ENCODE results near the gene RTL10. TPM values are rescaled to one million over a fixed set of nuclear protein-coding genes. Genes with fewer than 3 reads are reported as not detected.

Gene RTL10
- total RNA-seq, 1 experiment from 2014 or later, result 24.4 TPM

DNA sequence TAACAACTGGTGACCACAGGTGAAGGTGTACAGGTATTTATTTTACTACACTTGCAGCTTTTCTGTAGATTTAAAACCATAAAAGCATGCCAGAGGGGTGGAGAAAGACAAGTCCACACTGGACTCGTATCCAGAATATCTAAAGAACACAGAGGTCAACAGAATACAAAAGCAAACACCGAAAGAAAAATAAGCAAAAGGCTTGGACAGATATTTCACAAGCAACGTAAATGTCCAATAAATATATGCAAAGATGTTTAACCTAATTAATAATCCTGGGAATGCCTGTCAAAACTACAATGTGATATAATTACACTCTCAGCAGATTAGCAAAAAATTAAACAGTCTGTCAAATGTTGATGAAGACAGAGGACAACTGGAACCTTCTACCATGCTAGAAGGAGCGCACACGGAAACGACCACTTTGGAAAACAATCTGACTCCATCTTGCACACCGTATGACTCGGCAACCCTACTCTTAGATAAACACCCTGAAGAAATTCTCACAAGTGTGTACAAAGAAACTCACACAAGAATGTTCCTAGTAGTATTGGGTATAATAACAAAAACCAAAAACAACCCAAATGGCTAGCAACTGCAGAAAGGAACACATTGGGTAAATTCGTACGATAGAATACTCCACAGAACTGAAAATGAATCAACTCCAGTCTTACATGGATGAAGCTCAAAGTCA is 27.2 kb downstream of the RTL10 start:
- H2BK12ac ChIP-seq (ENCODE audit: insufficient read length, low read depth, low read length), result no peak overlapping the region
- H4K91ac ChIP-seq (ENCODE audit: insufficient read length, low read depth, low read length), result no peak overlapping the region
- H2BK120ac ChIP-seq (ENCODE audit: low read depth, low read length, poor library complexity, severe bottlenecking), result no peak overlapping the region
- H3K4ac ChIP-seq (ENCODE audit: low read depth, low read length), result no peak overlapping the region
- no peak overlapping the region for H3K23ac ChIP-seq (ENCODE audit: insufficient read length, low read depth, low read length)
- TF ChIP-seq, protein P1, sequence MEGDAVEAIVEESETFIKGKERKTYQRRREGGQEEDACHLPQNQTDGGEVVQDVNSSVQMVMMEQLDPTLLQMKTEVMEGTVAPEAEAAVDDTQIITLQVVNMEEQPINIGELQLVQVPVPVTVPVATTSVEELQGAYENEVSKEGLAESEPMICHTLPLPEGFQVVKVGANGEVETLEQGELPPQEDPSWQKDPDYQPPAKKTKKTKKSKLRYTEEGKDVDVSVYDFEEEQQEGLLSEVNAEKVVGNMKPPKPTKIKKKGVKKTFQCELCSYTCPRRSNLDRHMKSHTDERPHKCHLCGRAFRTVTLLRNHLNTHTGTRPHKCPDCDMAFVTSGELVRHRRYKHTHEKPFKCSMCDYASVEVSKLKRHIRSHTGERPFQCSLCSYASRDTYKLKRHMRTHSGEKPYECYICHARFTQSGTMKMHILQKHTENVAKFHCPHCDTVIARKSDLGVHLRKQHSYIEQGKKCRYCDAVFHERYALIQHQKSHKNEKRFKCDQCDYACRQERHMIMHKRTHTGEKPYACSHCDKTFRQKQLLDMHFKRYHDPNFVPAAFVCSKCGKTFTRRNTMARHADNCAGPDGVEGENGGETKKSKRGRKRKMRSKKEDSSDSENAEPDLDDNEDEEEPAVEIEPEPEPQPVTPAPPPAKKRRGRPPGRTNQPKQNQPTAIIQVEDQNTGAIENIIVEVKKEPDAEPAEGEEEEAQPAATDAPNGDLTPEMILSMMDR (conservative IDR thresholded peaks at IDR 0.05), result no peak
- Mint-ChIP-seq H3K4me1 (peaks cover 0 to 5% of the 10 kb centered on the region in 2 experiments; a peak in 2 of 4 replicates), H3K27ac (no peak overlapping the region), H3K9me3 (peaks cover 0 to 3% of the 10 kb centered on the region in 2 experiments; a peak in 3 of 5 replicates), H3K36me3 (ENCODE audit: insufficient read depth in 1 of 3, low read depth in 3 of 3) (peaks cover 0 to 6% (median 5%) of the 10 kb centered on the region in 3 experiments; a peak in 4 of 7 replicates), H3K4me3 (no peak overlapping the region), H3K27me3 (ENCODE audit: low read depth) (no peaks in the 10 kb centered on the region; the same call in 1 of the 2 replicates)
- no peak overlapping the region for H3K4me2 ChIP-seq (ENCODE audit: insufficient read depth, insufficient read length, low read length)
- no peak overlapping the region for H4K8ac ChIP-seq (replicated peaks; ENCODE audit: insufficient read length, low read depth, low read length)
- no peak overlapping the region for H2BK20ac ChIP-seq (ENCODE audit: low read depth, low read length, poor library complexity, severe bottlenecking)
- no peak overlapping the region for H4K5ac ChIP-seq (ENCODE audit: insufficient read length, low read depth, low read length)
- no peak for DNase-seq
- H2BK15ac ChIP-seq (ENCODE audit: low read depth, low read length), result no peak overlapping the region
- H3K56ac ChIP-seq (ENCODE audit: insufficient read length, low read depth, low read length), result no peak overlapping the region
- H3K27me3 ChIP-seq (ENCODE audit: insufficient read depth, low read length), result no peaks in the 10 kb centered on the region
- no peaks in the 10 kb centered on the region for H3K79me2 ChIP-seq (ENCODE audit: insufficient read depth, low read length)
- no peak overlapping the region for H2BK5ac ChIP-seq (ENCODE audit: insufficient read length, low read length)
- H3K4me1 ChIP-seq (ENCODE audit: insufficient read depth, low read length), result no peaks in the 10 kb centered on the region
- WGBS (ENCODE audit: extremely low coverage, insufficient read length, low lambda C conversion rate), result no CpG with 5 or more reads among the region's 10 CpGs
- H3K18ac ChIP-seq (ENCODE audit: insufficient read length, low read depth, low read length), result no peak overlapping the region
- no peak overlapping the region for H2AK5ac ChIP-seq (ENCODE audit: insufficient read length, low read length)
- no peaks in the 10 kb centered on the region for H3K79me1 ChIP-seq (ENCODE audit: insufficient read depth, low read depth, low read length, poor library complexity, severe bottlenecking)
- no peak overlapping the region for H3K9ac ChIP-seq (ENCODE audit: extremely low read depth, insufficient read length, low read length)
- H2AFZ ChIP-seq (ENCODE audit: low read length), result no peak overlapping the region
- H4K20me1 ChIP-seq (ENCODE audit: control insufficient read depth, insufficient read depth, insufficient read length), result no peaks in the 10 kb centered on the region
- no peak overlapping the region for H3T11ph ChIP-seq (ENCODE audit: low read length)
- no peak overlapping the region for H3K27ac ChIP-seq (ENCODE audit: insufficient read length, low read depth, low read length)
- H3K23me2 ChIP-seq (ENCODE audit: insufficient read length, low read depth, low read length, poor library complexity, severe bottlenecking), result no peaks in the 10 kb centered on the region
- no peaks in the 10 kb centered on the region for H3K9me3 ChIP-seq (ENCODE audit: control insufficient read depth, low read depth, low read length)
- no peak overlapping the region for H3K14ac ChIP-seq (ENCODE audit: insufficient read depth, low read length)

Measured in H9 (cell line).